H9 (cell line): ENCODE data around the gene NXN. TPM values are rescaled to one million over a fixed set of nuclear protein-coding genes. Genes with fewer than 3 reads are reported as not detected.

Experiments used
- DNase-seq: peaks from one replicate; pipeline ENCODE4 v3.0.0-alpha.2; 2017
- H2AFZ ChIP-seq: one replicate; pipeline ENCODE4 v1.6.1; 2013; ENCODE audit warnings: mild to moderate bottlenecking, low read length, control low read depth, moderate library complexity
- H2AK5ac ChIP-seq: 2 replicates; pipeline ENCODE4 v1.6.1; 2013; ENCODE audit warnings: low read length, control low read depth, mixed read lengths; ENCODE audit not compliant: insufficient read length
- H2BK120ac ChIP-seq: one replicate; pipeline ENCODE4 v1.6.1; 2013; ENCODE audit warnings: low read depth, mild to moderate bottlenecking, low read length, control low read depth, inconsistent platforms; ENCODE audit not compliant: poor library complexity, severe bottlenecking
- H2BK12ac ChIP-seq: 2 replicates; pipeline ENCODE4 v1.6.1; 2013; ENCODE audit warnings: low read length, control low read depth, mixed read lengths, low read depth; ENCODE audit not compliant: insufficient read length
- H2BK15ac ChIP-seq: 2 replicates; pipeline ENCODE4 v1.6.1; 2013; ENCODE audit warnings: low read depth, low read length, control low read depth
- H2BK20ac ChIP-seq: one replicate; pipeline ENCODE4 v1.6.1; 2013; ENCODE audit warnings: low read depth, mild to moderate bottlenecking, low read length, control low read depth, inconsistent platforms; ENCODE audit not compliant: poor library complexity, severe bottlenecking
- H2BK5ac ChIP-seq: 2 replicates; pipeline ENCODE4 v1.6.1; 2013; ENCODE audit warnings: low read length, control low read depth, mixed read lengths; ENCODE audit not compliant: insufficient read length
- H3K14ac ChIP-seq: 2 replicates; pipeline ENCODE4 v1.6.1; 2013; ENCODE audit warnings: low read length, control low read depth; ENCODE audit not compliant: insufficient read depth
- H3K18ac ChIP-seq: 2 replicates; pipeline ENCODE4 v1.6.1; 2013; ENCODE audit warnings: low read depth, mild to moderate bottlenecking, mixed read lengths, low read length, control low read depth; ENCODE audit not compliant: insufficient read length
- H3K23ac ChIP-seq: 2 replicates; pipeline ENCODE4 v1.6.1; 2013; ENCODE audit warnings: low read length, control low read depth, mixed read lengths, low read depth; ENCODE audit not compliant: insufficient read length
- H3K23me2 ChIP-seq: 2 replicates; pipeline ENCODE4 v1.6.1; 2013; ENCODE audit warnings: low read depth, mild to moderate bottlenecking, mixed read lengths, low read length, control low read depth; ENCODE audit not compliant: insufficient read length, poor library complexity, severe bottlenecking
- H3K27ac ChIP-seq: 2 replicates; pipeline ENCODE4 v1.5.1; 2013; ENCODE audit warnings: low read length, control low read depth, mixed read lengths, low read depth; ENCODE audit not compliant: insufficient read length
- H3K27me3 ChIP-seq: 2 replicates; pipeline ENCODE4 v1.6.1; 2013; ENCODE audit warnings: low read length, control low read depth, inconsistent platforms; ENCODE audit not compliant: insufficient read depth
- H3K4ac ChIP-seq: 2 replicates; pipeline ENCODE4 v1.6.1; 2013; ENCODE audit warnings: low read depth, mild to moderate bottlenecking, control low read depth, inconsistent platforms, low read length, moderate library complexity
- H3K4me1 ChIP-seq: 2 replicates; pipeline ENCODE4 v1.6.1; 2013; ENCODE audit warnings: low read length, control low read depth, inconsistent platforms; ENCODE audit not compliant: insufficient read depth
- H3K4me2 ChIP-seq: 2 replicates; pipeline ENCODE4 v1.6.1; 2013; ENCODE audit warnings: low read length, control low read depth, mixed read lengths; ENCODE audit not compliant: insufficient read length, insufficient read depth
- H3K56ac ChIP-seq: 2 replicates; pipeline ENCODE4 v1.6.1; 2013; ENCODE audit warnings: low read depth, mild to moderate bottlenecking, mixed read lengths, low read length, control low read depth; ENCODE audit not compliant: insufficient read length
- H3K79me1 ChIP-seq: 2 replicates; pipeline ENCODE4 v1.6.1; 2013; ENCODE audit warnings: low read depth, mild to moderate bottlenecking, moderate library complexity, low read length, control low read depth, inconsistent platforms; ENCODE audit not compliant: insufficient read depth, poor library complexity, severe bottlenecking
- H3K79me2 ChIP-seq: 2 replicates; pipeline ENCODE4 v1.6.1; 2013; ENCODE audit warnings: low read length, control low read depth, inconsistent platforms; ENCODE audit not compliant: insufficient read depth
- H3K9ac ChIP-seq: 2 replicates; pipeline ENCODE4 v1.6.1; 2013; ENCODE audit warnings: low read length, control low read depth, mixed read lengths; ENCODE audit not compliant: insufficient read length; ENCODE audit errors: extremely low read depth
- H3K9me3 ChIP-seq: one replicate; pipeline ENCODE4 v1.6.1; 2013; ENCODE audit warnings: low read depth, low read length, inconsistent platforms; ENCODE audit not compliant: control insufficient read depth
- H3T11ph ChIP-seq: one replicate; pipeline ENCODE4 v1.6.1; 2013; ENCODE audit warnings: mild to moderate bottlenecking, low read length, control low read depth, inconsistent platforms
- H4K20me1 ChIP-seq: one replicate; pipeline ENCODE4 v1.6.1; 2013; ENCODE audit not compliant: control insufficient read depth, insufficient read length, insufficient read depth
- H4K5ac ChIP-seq: 2 replicates; pipeline ENCODE4 v1.6.1; 2013; ENCODE audit warnings: low read depth, mild to moderate bottlenecking, mixed read lengths, low read length, control low read depth; ENCODE audit not compliant: insufficient read length
- H4K8ac ChIP-seq: replicated peaks from 2 replicates; pipeline ENCODE4 v1.6.1; 2013; ENCODE audit warnings: low read length, control low read depth, mixed read lengths, low read depth; ENCODE audit not compliant: insufficient read length
- H4K91ac ChIP-seq: 2 replicates; pipeline ENCODE4 v1.6.1; 2013; ENCODE audit warnings: low read depth, mild to moderate bottlenecking, moderate library complexity, mixed read lengths, low read length, control low read depth; ENCODE audit not compliant: insufficient read length
- H3K27ac Mint-ChIP-seq, 3 experiments: 2 replicates in 2 of 3; 3 replicates in 1 of 3; pipeline ENCODE4 v1.8.0; 2020 to 2021; ENCODE audit warnings: mixed read lengths in 3 of 3, mild to moderate bottlenecking in 1 of 3, moderate library complexity in 1 of 3
- H3K27me3 Mint-ChIP-seq: 2 replicates; pipeline ENCODE4 v1.8.0; 2021; ENCODE audit warnings: low read depth, mild to moderate bottlenecking, moderate library complexity, mixed read lengths
- H3K36me3 Mint-ChIP-seq, 3 experiments: 2 replicates in 2 of 3; 3 replicates in 1 of 3; pipeline ENCODE4 v1.8.0; 2020 to 2021; ENCODE audit warnings: low read depth in 3 of 3, mixed read lengths in 3 of 3; ENCODE audit not compliant: insufficient read depth in 1 of 3
- H3K4me1 Mint-ChIP-seq, 2 experiments: 2 replicates each; pipeline ENCODE4 v1.8.0; 2020; ENCODE audit warnings: mixed read lengths in 2 of 2
- H3K4me3 Mint-ChIP-seq, 2 experiments: 2 replicates in 1 of 2; 3 replicates in 1 of 2; pipeline ENCODE4 v1.8.0; 2020 to 2021; ENCODE audit warnings: mild to moderate bottlenecking in 2 of 2, mixed read lengths in 2 of 2, moderate library complexity in 1 of 2
- H3K9me3 Mint-ChIP-seq, 2 experiments: 2 replicates in 1 of 2; 3 replicates in 1 of 2; pipeline ENCODE4 v1.8.0; 2020; ENCODE audit warnings: mild to moderate bottlenecking in 2 of 2, mixed read lengths in 2 of 2, moderate library complexity in 1 of 2
- WGBS: extraction: QIAGEN DNeasy Blood & Tissue Kit; methylation state at CpG from one replicate; pipeline ENCODE4 v1.1.7; 2013; ENCODE audit warnings: missing lambda C conversion rate, low lambda C conversion rate, mixed read lengths; ENCODE audit not compliant: insufficient read length; ENCODE audit errors: extremely low coverage; 5-methylcytosine and 5-hydroxymethylcytosine counted together
- total RNA-seq: library from RNA; stranded (reverse); gene quantifications from 2 replicates; pipeline ENCODE4 v1.2.1, GENCODE V29; 2021
- TF ChIP-seq, protein P1 (sequence below): fragments of 200-600 bp; sonication (generic); conservative IDR thresholded peaks from 3 replicates; pipeline ENCODE4 v1.8.0; 2021; ENCODE audit warnings: antibody characterized with exemption, mild to moderate bottlenecking

Gene NXN
- total RNA-seq, 1 experiment from 2014 or later: 93.6 TPM

GRCh38 chr17:976312-976711 is 3.3 kb downstream of the NXN start:
- no peak overlapping the region for H2BK20ac ChIP-seq
- H3K23me2 ChIP-seq: peaks cover 18% of the 10 kb centered on the region
- no peak overlapping the region for H3K27ac ChIP-seq
- H3K9ac ChIP-seq: no peak overlapping the region
- H3K14ac ChIP-seq: no peak overlapping the region
- no peak overlapping the region for H2BK12ac ChIP-seq
- no peak for DNase-seq
- no peak overlapping the region for H3T11ph ChIP-seq
- TF ChIP-seq, protein P1, sequence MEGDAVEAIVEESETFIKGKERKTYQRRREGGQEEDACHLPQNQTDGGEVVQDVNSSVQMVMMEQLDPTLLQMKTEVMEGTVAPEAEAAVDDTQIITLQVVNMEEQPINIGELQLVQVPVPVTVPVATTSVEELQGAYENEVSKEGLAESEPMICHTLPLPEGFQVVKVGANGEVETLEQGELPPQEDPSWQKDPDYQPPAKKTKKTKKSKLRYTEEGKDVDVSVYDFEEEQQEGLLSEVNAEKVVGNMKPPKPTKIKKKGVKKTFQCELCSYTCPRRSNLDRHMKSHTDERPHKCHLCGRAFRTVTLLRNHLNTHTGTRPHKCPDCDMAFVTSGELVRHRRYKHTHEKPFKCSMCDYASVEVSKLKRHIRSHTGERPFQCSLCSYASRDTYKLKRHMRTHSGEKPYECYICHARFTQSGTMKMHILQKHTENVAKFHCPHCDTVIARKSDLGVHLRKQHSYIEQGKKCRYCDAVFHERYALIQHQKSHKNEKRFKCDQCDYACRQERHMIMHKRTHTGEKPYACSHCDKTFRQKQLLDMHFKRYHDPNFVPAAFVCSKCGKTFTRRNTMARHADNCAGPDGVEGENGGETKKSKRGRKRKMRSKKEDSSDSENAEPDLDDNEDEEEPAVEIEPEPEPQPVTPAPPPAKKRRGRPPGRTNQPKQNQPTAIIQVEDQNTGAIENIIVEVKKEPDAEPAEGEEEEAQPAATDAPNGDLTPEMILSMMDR: no peak
- no peak overlapping the region for H2AK5ac ChIP-seq
- no peak overlapping the region for H3K23ac ChIP-seq
- no peaks in the 10 kb centered on the region for H3K9me3 ChIP-seq
- no peak overlapping the region for H4K5ac ChIP-seq
- H3K4me1 ChIP-seq: peaks cover 11% of the 10 kb centered on the region
- no peaks in the 10 kb centered on the region for H4K20me1 ChIP-seq
- H3K4me2 ChIP-seq: no peak overlapping the region
- H3K79me2 ChIP-seq: peaks cover 29% of the 10 kb centered on the region
- no peaks in the 10 kb centered on the region for H3K27me3 ChIP-seq
- Mint-ChIP-seq H3K36me3 (peaks cover 4 to 11% (median 10%) of the 10 kb centered on the region in 3 experiments; a peak in 6 of 7 replicates), H3K9me3 (no peaks in the 10 kb centered on the region; a peak in 1 of 5 replicates), H3K27me3 (no peaks in the 10 kb centered on the region), H3K4me3 (peak overlapping the region; percentile 16 to 93; a peak in 4 of 5 replicates), H3K27ac (no peak overlapping the region; a peak in 1 of 7 replicates), H3K4me1 (peaks cover 46 to 49% of the 10 kb centered on the region in 2 experiments)
- no peak overlapping the region for H3K4ac ChIP-seq
- H3K56ac ChIP-seq: no peak overlapping the region
- H2AFZ ChIP-seq: no peak overlapping the region
- no peak overlapping the region for H2BK15ac ChIP-seq
- H4K8ac ChIP-seq: no peak overlapping the region
- WGBS: no CpG with 5 or more reads among the region's 6 CpGs
- H2BK120ac ChIP-seq: no peak overlapping the region
- no peaks in the 10 kb centered on the region for H3K79me1 ChIP-seq
- no peak overlapping the region for H3K18ac ChIP-seq
- H2BK5ac ChIP-seq: no peak overlapping the region
- no peak overlapping the region for H4K91ac ChIP-seq
